HG02798 (cell line): ENCODE measurements around the gene KRTAP12-4.
"Not testable (repeated sequence)": the region's sequence is repeated elsewhere in the genome, so short reads cannot be mapped to it uniquely, and the experiment has no call there.

ENCODE experiments used
- ATAC-seq: cut with Tn5 transposase; IDR thresholded peaks from one replicate; pipeline ENCODE4 v1.9.1; 2021; ENCODE audit warnings: mild to moderate bottlenecking; ENCODE audit not compliant: unreplicated experiment, poor library complexity

KRTAP12-4 gene

GRCh38 chr21:44614161-44614631 lies 40.3 kb downstream of the KRTAP12-4 start:
- ATAC-seq, result no peak

- ATAC-seq, result no peak
Measured at GRCh38 chr21:44613386-44614155, 40.9 kb downstream of the KRTAP12-4 start.

- no peak for ATAC-seq
Measured at GRCh38 chr21:44612669-44613229, 41.7 kb downstream of the KRTAP12-4 start.

GRCh38 chr21:44612029-44612486 lies 42.4 kb downstream of the KRTAP12-4 start, which contains the start of gene KRTAP10-8:
Gene KRTAP10-8, plus strand, starts transcription at chr21:44612079. Its CDS starts 22 bp downstream, at chr21:44612101.
- no peak for ATAC-seq

- ATAC-seq, result no peak
Measured at GRCh38 chr21:44611551-44611950, 42.9 kb downstream of the KRTAP12-4 start.

GRCh38 chr21:44610157-44610843 lies 44.2 kb downstream of the KRTAP12-4 start:
- ATAC-seq, result not testable (repeated sequence)

- no peak for ATAC-seq
Measured at GRCh38 chr21:44609193-44609592, 45.3 kb downstream of the KRTAP12-4 start.

- ATAC-seq, result no peak
Measured at GRCh38 chr21:44606495-44606894, 48.0 kb downstream of the KRTAP12-4 start.
